Stomach (tissue), 9 donors: ENCODE measurements around the gene TAAR6. TPM values are rescaled to one million over a fixed set of nuclear protein-coding genes. Genes with fewer than 3 reads are reported as not detected.
"Not testable (repeated sequence)": the region's sequence is repeated elsewhere in the genome, so short reads cannot be mapped to it uniquely, and the experiment has no call there.

Source experiments
- DNase-seq, 2 donors: peaks; one replicate each; pipeline versions ENCODE4 v3.0.0 to v3.0.0-alpha.2; 2013 to 2019
- H3K27ac ChIP-seq, 5 donors: fragments of 200-600 bp in 4 of 5; sonication (generic) in 4 of 5; one replicate each; pipeline ENCODE4 v1.5.1; 2013 to 2019; ENCODE audit warnings: mild to moderate bottlenecking in 1 of 5, moderate library complexity in 1 of 5
- H3K27me3 ChIP-seq, 3 donors: fragments of 200-600 bp; sonication (generic); one replicate each; pipeline ENCODE4 v1.5.1; 2017 to 2019; ENCODE audit warnings: mixed run types in 1 of 3
- H3K36me3 ChIP-seq, 4 donors: fragments of 200-600 bp; sonication (generic); 1 replicate in 3 of 4; 2 replicates in 1 of 4; pipeline ENCODE4 v1.5.1; 2016 to 2019
- H3K4me1 ChIP-seq, 4 donors: fragments of 200-600 bp; sonication (generic); one replicate each; pipeline ENCODE4 v1.5.1; 2016 to 2019
- H3K4me3 ChIP-seq, 4 donors: fragments of 200-600 bp; sonication (generic) in 3 of 4; one replicate each; pipeline ENCODE4 v1.5.1; 2016 to 2019; ENCODE audit warnings: mild to moderate bottlenecking in 1 of 4
- H3K9me3 ChIP-seq, 4 donors: fragments of 200-600 bp; sonication (generic); one replicate each; pipeline ENCODE4 v1.5.1; 2016 to 2019
- CTCF ChIP-seq, 7 experiments: fragments of 450-650 bp in 4 of 7; fragments of 200-600 bp in 3 of 7; sonication (generic) in 3 of 7; IDR thresholded peaks; one replicate each; pipeline ENCODE4 v1.5.1; 2016 to 2019; ENCODE audit warnings: antibody characterized with exemption in 7 of 7, control low read depth in 2 of 7, mild to moderate bottlenecking in 1 of 7
- EP300 ChIP-seq: sonication (generic); formaldehyde crosslinking; IDR thresholded peaks from one replicate; pipeline ENCODE4 v1.6.1; 2017; ENCODE audit warnings: antibody characterized with exemption
- POLR2A ChIP-seq, 4 donors: fragments of 450-650 bp; IDR thresholded peaks; one replicate each; pipeline ENCODE4 v1.6.1; 2016; ENCODE audit warnings: antibody characterized with exemption in 4 of 4, control low read depth in 2 of 4, mild to moderate bottlenecking in 1 of 4, moderate library complexity in 1 of 4
- POLR2AphosphoS5 ChIP-seq, 3 donors: sonication (generic); formaldehyde crosslinking; IDR thresholded peaks; one replicate each; pipeline ENCODE4 v1.6.1; 2016; ENCODE audit warnings: antibody characterized with exemption in 3 of 3
- WGBS, 5 donors: extraction: QIAGEN DNeasy Blood & Tissue Kit in 3 of 5; methylation state at CpG; one replicate each; pipeline versions ENCODE4 v1.1.5 to v1.1.7; 2013 to 2018; 5-methylcytosine and 5-hydroxymethylcytosine counted together
- intact Hi-C: fragments of 100-400 bp; cut with DNase I; formaldehyde crosslinking; loops from one replicate; pipeline ENCODE4 v1.15.1; 2023; ENCODE audit warnings: low total_unique reads
- polyA plus RNA-seq, 3 donors: library from polyadenylated mRNA; stranded (reverse); fragments of 200-250 nt; gene quantifications; one replicate each; pipeline ENCODE4 v1.2.3, GENCODE V29; 2013
- total RNA-seq, 5 donors: library from RNA; depleted of rRNA; stranded (reverse); fragments of >200 nt; gene quantifications; one replicate each; pipeline versions ENCODE4 v1.1.0 to v1.2.3, GENCODE V29; 2014 to 2016
- donor health status: healthy with polysubstance abuse.
- donor health status: Bipolar disorder and iron deficiency.
- donor health status: healthy.

Gene TAAR6
- total and polyA plus RNA-seq, 8 donors = not detected

GRCh38 chr6:132526461-132526860 lies 43.7 kb upstream of the TAAR6 start:
- 61 to 77% (median 68%) methylated on average over 2 of the region's 2 CpGs for WGBS, 5 donors
- intact Hi-C loops = loop anchor here (5.0 to 10.0 kb wide), 2 partner anchors 146 to 248 kb away; no protein-coding TSS in a partner anchor
- H3K27me3 ChIP-seq = no peaks in the 10 kb centered on the region
- TF ChIP-seq CTCF (IDR thresholded peaks at IDR 0.05) = no peak
- TF ChIP-seq POLR2AphosphoS5 (IDR thresholded peaks at IDR 0.05) = no peak
- TF ChIP-seq EP300 = no peak
- no peak for TF ChIP-seq POLR2A (IDR thresholded peaks at IDR 0.05)
- peaks cover 0 to 4% (median 2%) of the 10 kb centered on the region in 4 donors for H3K4me1 ChIP-seq
- no peak overlapping the region for H3K4me3 ChIP-seq
- H3K36me3 ChIP-seq = no peaks in the 10 kb centered on the region
- no peak for DNase-seq
- no peak overlapping the region for H3K27ac ChIP-seq
- H3K9me3 ChIP-seq = no peaks in the 10 kb centered on the region

- intact Hi-C loops = loop anchor here (5.0 to 10.0 kb wide), 2 partner anchors 145 to 247 kb away; no protein-coding TSS in a partner anchor
- no peak for TF ChIP-seq POLR2AphosphoS5 (IDR thresholded peaks at IDR 0.05)
- no peak for TF ChIP-seq POLR2A (IDR thresholded peaks at IDR 0.05)
- no peak for TF ChIP-seq EP300
- TF ChIP-seq CTCF (IDR thresholded peaks at IDR 0.05) = no peak
- Histone ChIP-seq H3K27ac (no peak overlapping the region), H3K27me3 (no peaks in the 10 kb centered on the region), H3K36me3 (no peaks in the 10 kb centered on the region), H3K4me1 (peaks cover 0 to 4% (median 2%) of the 10 kb centered on the region in 4 donors), H3K9me3 (no peaks in the 10 kb centered on the region), H3K4me3 (no peak overlapping the region)
- DNase-seq = no peak
- WGBS, 5 donors = 80 to 89% (median 87%) methylated on average over 6 of the region's 6 CpGs
These were observed 42.3 kb upstream of the TAAR6 start for GRCh38 chr6:132527791-132528190.

GRCh38 chr6:132530293-132530974 lies 39.7 kb upstream of the TAAR6 start:
- H3K9me3 ChIP-seq = no peaks in the 10 kb centered on the region
- no peaks in the 10 kb centered on the region for H3K27me3 ChIP-seq
- H3K27ac ChIP-seq = no peak overlapping the region
- peak; percentile 57 to 88 for DNase-seq
- WGBS, 5 donors = 6 to 18% (median 12%) methylated on average over 9 of the region's 9 CpGs
- peaks cover 0 to 4% (median 2%) of the 10 kb centered on the region in 4 donors for H3K4me1 ChIP-seq
- H3K36me3 ChIP-seq = no peaks in the 10 kb centered on the region
- intact Hi-C loops = no loop called here
- H3K4me3 ChIP-seq = peak overlapping the region in 1 of 4 donors; percentile 10
- TF ChIP-seq CTCF (IDR thresholded peaks at IDR 0.05) = peak in 5 of 7 experiments; percentile 52 to 92 (median 77)
- no peak for TF ChIP-seq POLR2A (IDR thresholded peaks at IDR 0.05)
- no peak for TF ChIP-seq EP300

- H3K27ac ChIP-seq, intact Hi-C loops, H3K4me1 ChIP-seq, H3K27me3 ChIP-seq, H3K9me3 ChIP-seq, H3K36me3 ChIP-seq, DNase-seq, H3K4me3 ChIP-seq: not testable (repeated sequence)
- WGBS, 5 donors = 62 to 86% (median 76%) methylated on average over 2 of the region's 2 CpGs
These were observed 35.6 kb upstream of the TAAR6 start for GRCh38 chr6:132534546-132534945.

GRCh38 chr6:132537145-132537544 lies 33.0 kb upstream of the TAAR6 start:
- no peak overlapping the region for H3K4me3 ChIP-seq
- TF ChIP-seq EP300 = no peak
- no peak overlapping the region for H3K27ac ChIP-seq
- no peak for DNase-seq
- H3K9me3 ChIP-seq = no peaks in the 10 kb centered on the region
- H3K36me3 ChIP-seq = no peaks in the 10 kb centered on the region
- 81 to 88% (median 87%) methylated on average over 3 of the region's 3 CpGs for WGBS, 5 donors
- intact Hi-C loops = no loop called here
- H3K4me1 ChIP-seq = no peaks in the 10 kb centered on the region
- H3K27me3 ChIP-seq = no peaks in the 10 kb centered on the region
